Neural progenitor cell (in vitro differentiated cells): ENCODE results near the gene CTSL. TPM values are rescaled to one million over a fixed set of nuclear protein-coding genes. Genes with fewer than 3 reads are reported as not detected.
A peak's percentile ranks its signal among the peaks of the same experiment; 100 is the strongest.

ENCODE experiments used
- DNase-seq: peaks from one replicate; pipeline ENCODE4 v3.0.0-alpha.2; 2016; ENCODE audit warnings: low spot score
- H2AFZ ChIP-seq: fragments of 200-600 bp; sonication (generic); replicated peaks from 2 replicates; pipeline ENCODE4 v1.6.1; 2016; ENCODE audit warnings: antibody characterized with exemption
- H3F3A ChIP-seq: fragments of 200-600 bp; sonication (generic); 2 replicates; pipeline ENCODE4 v1.6.1; 2016; ENCODE audit warnings: antibody characterized with exemption, low read depth
- H3K27ac ChIP-seq: fragments of 200-600 bp; sonication (generic); 2 replicates; pipeline ENCODE4 v1.5.1; 2016; ENCODE audit warnings: mild to moderate bottlenecking
- H3K27me3 ChIP-seq: fragments of 200-600 bp; sonication (generic); 2 replicates; pipeline ENCODE4 v1.6.1; 2016; ENCODE audit warnings: mild to moderate bottlenecking, moderate library complexity
- H3K36me3 ChIP-seq: fragments of 200-600 bp; sonication (generic); 2 replicates; pipeline ENCODE4 v1.5.1; 2016
- H3K4me1 ChIP-seq: fragments of 200-600 bp; sonication (generic); 2 replicates; pipeline ENCODE4 v1.6.1; 2016; ENCODE audit warnings: mixed run types
- H3K4me2 ChIP-seq: fragments of 200-600 bp; sonication (generic); 2 replicates; pipeline ENCODE4 v1.6.1; 2016
- H3K4me3 ChIP-seq: fragments of 200-600 bp; sonication (generic); 2 replicates; pipeline ENCODE4 v1.5.1; 2016
- H3K79me2 ChIP-seq: fragments of 200-600 bp; sonication (generic); 2 replicates; pipeline ENCODE4 v1.6.1; 2016; ENCODE audit warnings: low read depth
- H3K9ac ChIP-seq: fragments of 200-600 bp; sonication (generic); 2 replicates; pipeline ENCODE4 v1.6.1; 2016
- H3K9me3 ChIP-seq: fragments of 200-600 bp; sonication (generic); 2 replicates; pipeline ENCODE4 v1.5.1; 2016; ENCODE audit warnings: low read depth
- H4K20me1 ChIP-seq: fragments of 200-600 bp; sonication (generic); 2 replicates; pipeline ENCODE4 v1.6.1; 2016; ENCODE audit warnings: low read depth
- H3K27ac Mint-ChIP-seq: 3 replicates; pipeline ENCODE4 v1.8.0; 2021; ENCODE audit warnings: mixed read lengths
- H3K27me3 Mint-ChIP-seq: 2 replicates; pipeline ENCODE4 v1.8.0; 2022; ENCODE audit warnings: low read depth, mild to moderate bottlenecking, inconsistent platforms, moderate library complexity, mixed read lengths; ENCODE audit not compliant: insufficient read depth
- H3K36me3 Mint-ChIP-seq: 3 replicates; pipeline ENCODE4 v1.8.0; 2021; ENCODE audit warnings: mixed read lengths
- H3K4me1 Mint-ChIP-seq: 3 replicates; pipeline ENCODE4 v1.8.0; 2021; ENCODE audit warnings: mixed read lengths
- H3K4me3 Mint-ChIP-seq: 3 replicates; pipeline ENCODE4 v1.8.0; 2021; ENCODE audit warnings: mild to moderate bottlenecking, moderate library complexity, mixed read lengths
- H3K9me3 Mint-ChIP-seq: 3 replicates; pipeline ENCODE4 v1.8.0; 2020; ENCODE audit warnings: mixed read lengths
- EZH2 ChIP-seq: fragments of 200-600 bp; sonication (generic); IDR thresholded peaks from 2 replicates; pipeline ENCODE4 v1.6.1; 2017; ENCODE audit warnings: antibody characterized with exemption, mild to moderate bottlenecking, moderate library complexity
- EZH2phosphoT487 ChIP-seq: fragments of 200-600 bp; sonication (generic); IDR thresholded peaks from 2 replicates; pipeline ENCODE4 v1.6.1; 2017; ENCODE audit warnings: antibody characterized with exemption
- total RNA-seq: library from RNA; depleted of rRNA; stranded (reverse); fragments of >200 nt; gene quantifications from 2 replicates; pipeline ENCODE4 v1.2.3, GENCODE V29; 2015; ENCODE audit warnings: low replicate concordance
- TF ChIP-seq, protein P1 (sequence below): fragments of 200-600 bp; sonication (generic); IDR thresholded peaks from 2 replicates; pipeline ENCODE4 v1.5.1; 2017; ENCODE audit warnings: antibody characterized with exemption, mild to moderate bottlenecking

CTSL gene
- total RNA-seq, 1 donor from 2014 or later = 35.9 TPM

- no peak overlapping the region for H3K4me2 ChIP-seq
- H3F3A ChIP-seq = no peaks in the 10 kb centered on the region
- H3K4me3 ChIP-seq = no peak overlapping the region
- peak overlapping the region; percentile 56 for H3K27ac ChIP-seq
- H3K4me3 Mint-ChIP-seq = no peak overlapping the region
- H3K9ac ChIP-seq = no peak overlapping the region
- H3K79me2 ChIP-seq = no peaks in the 10 kb centered on the region
- DNase-seq = no peak
- no peaks in the 10 kb centered on the region for H3K9me3 ChIP-seq
- H3K27me3 ChIP-seq = no peaks in the 10 kb centered on the region
- H3K27ac Mint-ChIP-seq = peak overlapping the region; percentile 90
- peaks cover 16% of the 10 kb centered on the region for H3K4me1 Mint-ChIP-seq
- H3K4me1 ChIP-seq = peaks cover 23% of the 10 kb centered on the region
- no peak overlapping the region for H2AFZ ChIP-seq
- peaks cover 2% of the 10 kb centered on the region for H3K27me3 Mint-ChIP-seq
- H3K9me3 Mint-ChIP-seq = no peaks in the 10 kb centered on the region
- TF ChIP-seq, protein P1, sequence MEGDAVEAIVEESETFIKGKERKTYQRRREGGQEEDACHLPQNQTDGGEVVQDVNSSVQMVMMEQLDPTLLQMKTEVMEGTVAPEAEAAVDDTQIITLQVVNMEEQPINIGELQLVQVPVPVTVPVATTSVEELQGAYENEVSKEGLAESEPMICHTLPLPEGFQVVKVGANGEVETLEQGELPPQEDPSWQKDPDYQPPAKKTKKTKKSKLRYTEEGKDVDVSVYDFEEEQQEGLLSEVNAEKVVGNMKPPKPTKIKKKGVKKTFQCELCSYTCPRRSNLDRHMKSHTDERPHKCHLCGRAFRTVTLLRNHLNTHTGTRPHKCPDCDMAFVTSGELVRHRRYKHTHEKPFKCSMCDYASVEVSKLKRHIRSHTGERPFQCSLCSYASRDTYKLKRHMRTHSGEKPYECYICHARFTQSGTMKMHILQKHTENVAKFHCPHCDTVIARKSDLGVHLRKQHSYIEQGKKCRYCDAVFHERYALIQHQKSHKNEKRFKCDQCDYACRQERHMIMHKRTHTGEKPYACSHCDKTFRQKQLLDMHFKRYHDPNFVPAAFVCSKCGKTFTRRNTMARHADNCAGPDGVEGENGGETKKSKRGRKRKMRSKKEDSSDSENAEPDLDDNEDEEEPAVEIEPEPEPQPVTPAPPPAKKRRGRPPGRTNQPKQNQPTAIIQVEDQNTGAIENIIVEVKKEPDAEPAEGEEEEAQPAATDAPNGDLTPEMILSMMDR = no peak
- TF ChIP-seq EZH2 = no peak
- TF ChIP-seq EZH2phosphoT487 = no peak
- H4K20me1 ChIP-seq = no peaks in the 10 kb centered on the region
- H3K36me3 Mint-ChIP-seq = peaks cover 50% of the 10 kb centered on the region
- peaks cover 7% of the 10 kb centered on the region for H3K36me3 ChIP-seq
Observed at GRCh38 chr9:87701491-87701890, 24.4 kb upstream of the CTSL start.

DNA sequence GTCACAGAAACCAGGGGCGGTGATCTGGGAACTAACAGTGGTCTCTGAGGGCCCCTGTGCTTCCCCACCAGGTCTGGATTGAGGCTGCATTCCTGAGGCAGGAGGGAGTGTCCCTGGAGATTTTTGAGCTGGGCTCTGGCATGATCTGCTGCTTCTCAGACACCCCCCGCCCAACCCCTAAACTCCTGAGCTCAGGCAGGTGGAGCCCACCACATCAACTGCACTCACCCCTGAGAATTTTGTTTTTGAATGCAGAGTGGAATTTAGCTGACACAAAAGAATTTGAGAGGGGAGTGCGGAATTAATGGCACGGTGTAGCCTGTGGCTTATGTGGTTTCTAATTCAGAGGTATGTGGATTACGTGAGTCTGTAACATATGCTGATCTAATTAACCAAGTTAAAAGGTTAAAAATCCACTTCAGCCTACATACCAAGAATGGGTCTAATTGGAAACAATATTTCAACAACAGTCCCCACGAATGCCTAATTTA is 23.9 kb upstream of the CTSL start:
- peaks cover 2% of the 10 kb centered on the region for H3K27me3 Mint-ChIP-seq

GRCh38 chr9:87702921-87703320 is 23.0 kb upstream of the CTSL start:
- Histone ChIP-seq H2AFZ (no peak overlapping the region), H4K20me1 (no peaks in the 10 kb centered on the region), H3K4me1 (peaks cover 22% of the 10 kb centered on the region), H3K4me2 (no peak overlapping the region), H3K27ac (no peak overlapping the region), H3K36me3 (peaks cover 7% of the 10 kb centered on the region), H3K79me2 (no peaks in the 10 kb centered on the region), H3K27me3 (no peaks in the 10 kb centered on the region), H3K9me3 (no peaks in the 10 kb centered on the region), H3F3A (no peaks in the 10 kb centered on the region), H3K4me3 (no peak overlapping the region), H3K9ac (no peak overlapping the region)
- Mint-ChIP-seq H3K4me1 (peaks cover 14% of the 10 kb centered on the region), H3K9me3 (no peaks in the 10 kb centered on the region), H3K36me3 (peaks cover 47% of the 10 kb centered on the region), H3K27me3 (peaks cover 2% of the 10 kb centered on the region), H3K4me3 (no peak overlapping the region), H3K27ac (no peak overlapping the region)
- TF ChIP-seq EZH2phosphoT487 = no peak
- DNase-seq = no peak

More for the DNA sequence above, 23.9 kb upstream of the CTSL start:
- H3K36me3 ChIP-seq = peaks cover 7% of the 10 kb centered on the region
- H3K4me1 Mint-ChIP-seq = peaks cover 14% of the 10 kb centered on the region
- no peak overlapping the region for H3K4me2 ChIP-seq
- H3K27ac ChIP-seq = peak overlapping the region; percentile 56
- no peaks in the 10 kb centered on the region for H3K9me3 ChIP-seq
- peak overlapping the region; percentile 90 for H3K27ac Mint-ChIP-seq
- DNase-seq = peak; percentile 64
- H3K9me3 Mint-ChIP-seq = no peaks in the 10 kb centered on the region
- peaks cover 47% of the 10 kb centered on the region for H3K36me3 Mint-ChIP-seq
- H3F3A ChIP-seq = no peaks in the 10 kb centered on the region
- TF ChIP-seq, protein P1 = no peak
- TF ChIP-seq EZH2 (no peak), EZH2phosphoT487 (no peak)
- H3K79me2 ChIP-seq = no peaks in the 10 kb centered on the region
- H3K4me1 ChIP-seq = peaks cover 23% of the 10 kb centered on the region
- no peak overlapping the region for H3K4me3 ChIP-seq
- H3K27me3 ChIP-seq = no peaks in the 10 kb centered on the region
- H2AFZ ChIP-seq = no peak overlapping the region
- no peaks in the 10 kb centered on the region for H4K20me1 ChIP-seq
- no peak overlapping the region for H3K4me3 Mint-ChIP-seq
- no peak overlapping the region for H3K9ac ChIP-seq

DNA sequence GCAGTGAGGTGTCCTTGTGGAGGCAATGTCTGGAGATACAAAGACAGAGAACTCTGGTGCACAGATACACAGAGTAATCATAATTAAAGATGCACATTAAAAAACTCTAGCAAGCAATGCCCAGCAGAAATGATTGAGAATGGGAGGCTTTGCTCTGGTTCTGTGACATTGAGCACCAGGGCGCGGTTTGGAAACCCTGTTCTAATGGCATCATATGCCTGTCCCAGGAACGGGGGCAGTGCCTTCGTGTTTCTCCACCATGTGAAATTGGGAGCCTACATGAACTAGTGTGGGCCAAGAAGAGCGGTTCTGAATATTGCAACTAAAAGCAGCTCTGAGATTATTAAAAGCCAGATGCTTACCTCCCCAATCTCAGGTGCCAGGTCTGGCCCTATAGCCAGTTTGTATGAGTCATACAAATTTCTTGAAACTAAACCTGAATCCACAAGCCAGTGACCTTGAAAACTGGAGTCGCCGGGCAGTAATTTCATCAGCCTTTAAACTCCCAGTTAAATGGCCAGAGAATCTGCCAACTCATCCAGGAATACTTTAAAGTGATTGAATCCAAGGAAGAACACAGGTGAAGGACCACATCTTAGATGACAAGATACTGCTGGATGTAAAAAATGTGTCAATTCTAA is 22.2 kb upstream of the CTSL start:
- H3K4me3 ChIP-seq = no peak overlapping the region
- TF ChIP-seq, protein P1 = no peak
- TF ChIP-seq EZH2phosphoT487 (no peak), EZH2 (no peak)
- H3K27ac Mint-ChIP-seq = no peak overlapping the region

More for the DNA sequence above, 22.2 kb upstream of the CTSL start:
- H4K20me1 ChIP-seq = no peaks in the 10 kb centered on the region
- H2AFZ ChIP-seq = no peak overlapping the region
- H3K79me2 ChIP-seq = no peaks in the 10 kb centered on the region
- H3K36me3 ChIP-seq = peaks cover 3% of the 10 kb centered on the region
- no peak for DNase-seq
- H3K27ac ChIP-seq = no peak overlapping the region
- H3K4me1 Mint-ChIP-seq = peaks cover 10% of the 10 kb centered on the region
- H3K4me3 Mint-ChIP-seq = no peak overlapping the region
- H3K4me2 ChIP-seq = no peak overlapping the region
- H3F3A ChIP-seq = no peaks in the 10 kb centered on the region
- H3K9me3 Mint-ChIP-seq = no peaks in the 10 kb centered on the region
- peaks cover 45% of the 10 kb centered on the region for H3K36me3 Mint-ChIP-seq
- peaks cover 18% of the 10 kb centered on the region for H3K4me1 ChIP-seq
- H3K27me3 Mint-ChIP-seq = peaks cover 2% of the 10 kb centered on the region
- no peaks in the 10 kb centered on the region for H3K9me3 ChIP-seq
- no peak overlapping the region for H3K9ac ChIP-seq
- H3K27me3 ChIP-seq = no peaks in the 10 kb centered on the region
